ENCODE data around the gene NUMBL. TPM values are rescaled to one million over a fixed set of nuclear protein-coding genes. Genes with fewer than 3 reads are reported as not detected.

Gene NUMBL
- total RNA-seq, 4 donors from 2014 or later, result 28.2 to 51.7 (median 41.5) TPM

DNA sequence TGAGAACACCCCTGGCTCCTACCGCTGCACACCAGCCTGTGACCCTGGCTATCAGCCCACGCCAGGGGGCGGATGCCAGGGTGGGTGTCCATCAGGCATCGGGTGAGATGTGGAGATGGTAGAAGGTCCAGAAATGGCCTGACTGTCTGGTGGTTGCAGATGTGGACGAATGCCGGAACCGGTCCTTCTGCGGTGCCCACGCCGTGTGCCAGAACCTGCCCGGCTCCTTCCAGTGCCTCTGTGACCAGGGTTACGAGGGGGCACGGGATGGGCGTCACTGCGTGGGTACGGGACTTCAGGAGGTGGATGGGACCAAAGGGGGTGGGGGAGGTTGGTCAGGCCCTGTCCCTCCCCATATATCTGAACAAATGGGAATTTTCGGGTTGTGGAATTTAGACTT lies 73.5 kb downstream of the NUMBL start:
- H3K4me3 ChIP-seq, result no peak overlapping the region
- peaks cover 15 to 39% (median 29%) of the 10 kb centered on the region in 4 donors for H3K4me1 ChIP-seq
- peaks cover 13 to 47% (median 34%) of the 10 kb centered on the region in 4 donors for H3K36me3 ChIP-seq
- WGBS, result 97% methylated on average over 17 of the region's 17 CpGs
- intact Hi-C loops (cut with DNase I), result loop anchor here (2.0 kb wide), 1 partner anchor 18 kb away; no protein-coding TSS in a partner anchor
- H3K27ac ChIP-seq (replicated peaks in 1 of 4), result peak overlapping the region in 1 of 4 donors; percentile 36
- no peaks in the 10 kb centered on the region for H3K9me3 ChIP-seq
- TF ChIP-seq POLR2AphosphoS5 (IDR thresholded peaks at IDR 0.05) (no peak), POLR2A (IDR thresholded peaks at IDR 0.05; ENCODE audit: low read depth) (no peak), EP300 (IDR thresholded peaks at IDR 0.05) (no peak)
- TF ChIP-seq, protein P1, sequence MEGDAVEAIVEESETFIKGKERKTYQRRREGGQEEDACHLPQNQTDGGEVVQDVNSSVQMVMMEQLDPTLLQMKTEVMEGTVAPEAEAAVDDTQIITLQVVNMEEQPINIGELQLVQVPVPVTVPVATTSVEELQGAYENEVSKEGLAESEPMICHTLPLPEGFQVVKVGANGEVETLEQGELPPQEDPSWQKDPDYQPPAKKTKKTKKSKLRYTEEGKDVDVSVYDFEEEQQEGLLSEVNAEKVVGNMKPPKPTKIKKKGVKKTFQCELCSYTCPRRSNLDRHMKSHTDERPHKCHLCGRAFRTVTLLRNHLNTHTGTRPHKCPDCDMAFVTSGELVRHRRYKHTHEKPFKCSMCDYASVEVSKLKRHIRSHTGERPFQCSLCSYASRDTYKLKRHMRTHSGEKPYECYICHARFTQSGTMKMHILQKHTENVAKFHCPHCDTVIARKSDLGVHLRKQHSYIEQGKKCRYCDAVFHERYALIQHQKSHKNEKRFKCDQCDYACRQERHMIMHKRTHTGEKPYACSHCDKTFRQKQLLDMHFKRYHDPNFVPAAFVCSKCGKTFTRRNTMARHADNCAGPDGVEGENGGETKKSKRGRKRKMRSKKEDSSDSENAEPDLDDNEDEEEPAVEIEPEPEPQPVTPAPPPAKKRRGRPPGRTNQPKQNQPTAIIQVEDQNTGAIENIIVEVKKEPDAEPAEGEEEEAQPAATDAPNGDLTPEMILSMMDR (IDR thresholded peaks at IDR 0.05), result no peak
- peaks cover 0 to 9% (median 5%) of the 10 kb centered on the region in 4 donors for H3K27me3 ChIP-seq
- no peak for DNase-seq (ENCODE audit: extremely low spot score)

DNA sequence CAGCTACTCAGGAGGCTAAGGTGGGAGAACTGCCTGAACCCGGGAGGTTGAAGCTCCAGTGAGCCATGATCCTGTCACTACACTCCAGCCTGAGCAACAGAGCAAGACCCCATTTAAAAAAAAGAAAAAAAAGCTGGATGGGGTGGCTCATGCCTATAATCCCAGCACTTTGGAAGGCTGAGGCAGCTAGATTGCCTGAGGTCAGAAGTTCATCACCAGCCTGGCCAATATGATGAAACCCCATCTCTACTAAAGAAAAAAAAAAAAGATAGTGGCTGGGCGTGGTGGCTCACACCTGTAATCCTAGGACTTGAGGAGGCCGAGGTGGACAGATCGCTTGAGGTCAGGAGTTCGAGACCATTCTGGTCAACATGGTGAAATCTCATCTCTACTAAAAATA lies 74.3 kb downstream of the NUMBL start:
- H3K4me1 ChIP-seq, result peaks cover 15 to 40% (median 29%) of the 10 kb centered on the region in 4 donors
- TF ChIP-seq, protein P1 (IDR thresholded peaks at IDR 0.05), result no peak
- no peak for TF ChIP-seq EP300 (IDR thresholded peaks at IDR 0.05)
- TF ChIP-seq POLR2AphosphoS5 (IDR thresholded peaks at IDR 0.05), result no peak
- TF ChIP-seq POLR2A (IDR thresholded peaks at IDR 0.05; ENCODE audit: low read depth), result no peak
- no peak overlapping the region for H3K4me3 ChIP-seq
- H3K27ac ChIP-seq (replicated peaks in 1 of 4), result peak overlapping the region in 1 of 4 donors; percentile 87
- no peak for DNase-seq (ENCODE audit: extremely low spot score)
- 95% methylated on average over 5 of the region's 5 CpGs for WGBS
- H3K9me3 ChIP-seq, result no peaks in the 10 kb centered on the region
- peaks cover 7 to 44% (median 27%) of the 10 kb centered on the region in 4 donors for H3K36me3 ChIP-seq
- peaks cover 0 to 11% (median 6%) of the 10 kb centered on the region in 4 donors for H3K27me3 ChIP-seq
- intact Hi-C loops (cut with DNase I), result loop anchor here (2.0 kb wide), 1 partner anchor 19 kb away; no protein-coding TSS in a partner anchor

Small RNA genes lying within 50 kb of the gene (small RNA-seq; reads per million reads assigned to genes)
- 0 reads per million in 3 donors for gene RNU6-195P

Other genes with a start within 250 kb of the NUMBL start
- 10 to 100 TPM; 18.3 to 47.2 (median 37.8) TPM for gene SERTAD3, start 246.3 kb downstream of the NUMBL start, total RNA-seq
- gene BLVRB, start 224.9 kb downstream of the NUMBL start, total RNA-seq, result 100 to 1,000 TPM; 159 to 223 (median 194) TPM
- 1 to 10 TPM; 2.1 to 6.4 (median 5.8) TPM for gene SPTBN4, start 223.7 kb downstream of the NUMBL start, total RNA-seq
- gene SHKBP1, start 113.8 kb downstream of the NUMBL start, total RNA-seq, result 10 to 100 TPM; 39.5 to 82.7 (median 52.7) TPM
- 100 to 1,000 TPM; 358 to 430 (median 397) TPM for gene LTBP4, start 89.3 kb downstream of the NUMBL start, total RNA-seq
- gene COQ8B, start 26.2 kb upstream of the NUMBL start, total RNA-seq, result 10 to 100 TPM; 34.5 to 57.7 (median 45.3) TPM
- 100 to 1,000 TPM in 1 of 4 donors, 10 to 100 TPM in 3; 28.7 to 123 (median 33.3) TPM for gene ITPKC, start 26.5 kb upstream of the NUMBL start, total RNA-seq
- 1 to 10 TPM; 1.7 to 4.6 (median 3.7) TPM for gene ACTMAP, start 59.8 kb upstream of the NUMBL start, total RNA-seq
- gene SNRPA, start 60.6 kb upstream of the NUMBL start, total RNA-seq, result 10 to 100 TPM; 47.3 to 69.1 (median 57.6) TPM
- 1 to 10 TPM; 2.1 to 4.1 (median 2.7) TPM for gene MIA, start 84.9 kb upstream of the NUMBL start, total RNA-seq
- 10 to 100 TPM; 22.9 to 26.6 (median 23.2) TPM for gene RAB4B, start 87.6 kb upstream of the NUMBL start, total RNA-seq
- gene EGLN2, start 108.5 kb upstream of the NUMBL start, total RNA-seq, result 100 to 1,000 TPM in 2 of 4 donors, 10 to 100 TPM in 2; 93.1 to 131 (median 101) TPM
- not detected for gene CYP2A6, start 159.8 kb upstream of the NUMBL start, total RNA-seq
- not detected for gene CYP2A7, start 191.6 kb upstream of the NUMBL start, total RNA-seq

Data from esophagus muscularis mucosa (tissue), 4 donors.